Activated CD4-positive, alpha-beta T cell treated with anti-CD3 and anti-CD28 coated beads for 4 hours (primary cell): ENCODE measurements around the gene C9orf85.

ENCODE experiments used
- DNase-seq, 2 donors: peaks; one replicate each; pipeline ENCODE4 v3.0.0-alpha.2; 2020

Gene C9orf85

GRCh38 chr9:71908825-71909224 lies 2.6 kb upstream of the C9orf85 start:
- DNase-seq = no peak

GRCh38 chr9:71909887-71910649 lies 1.4 kb upstream of the C9orf85 start:
- peak; percentile 22 to 26 for DNase-seq

GRCh38 chr9:71910650-71911060 lies 784 bp upstream of the C9orf85 start:
- no peak for DNase-seq

- DNase-seq = no peak
Measured at GRCh38 chr9:71911908-71912335, 483 bp downstream of the C9orf85 start.

- no peak for DNase-seq
Measured at GRCh38 chr9:71915495-71915894, 4.1 kb downstream of the C9orf85 start.

GRCh38 chr9:71916834-71917534 lies 5.5 kb downstream of the C9orf85 start:
- DNase-seq = no peak

DNA sequence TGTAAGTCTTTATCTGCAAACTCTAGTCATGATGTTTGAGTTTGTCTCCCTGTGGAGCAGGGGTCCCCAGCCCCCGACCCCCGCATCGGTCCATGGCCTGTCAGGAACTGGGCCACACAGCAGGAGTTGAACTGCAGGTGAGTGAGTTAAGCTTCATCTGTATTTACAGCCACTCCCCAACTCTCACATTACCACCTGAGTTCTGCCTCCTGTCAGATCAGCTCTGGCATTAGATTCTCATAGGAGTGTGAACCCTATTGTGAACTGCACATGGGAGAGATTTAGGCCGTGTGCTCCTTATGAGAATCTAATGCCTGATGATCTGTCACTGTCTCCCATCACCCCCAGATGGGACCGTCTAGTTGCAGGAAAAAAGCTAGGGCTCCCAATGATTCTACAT lies 7.0 kb downstream of the C9orf85 start:
- DNase-seq = no peak

DNA sequence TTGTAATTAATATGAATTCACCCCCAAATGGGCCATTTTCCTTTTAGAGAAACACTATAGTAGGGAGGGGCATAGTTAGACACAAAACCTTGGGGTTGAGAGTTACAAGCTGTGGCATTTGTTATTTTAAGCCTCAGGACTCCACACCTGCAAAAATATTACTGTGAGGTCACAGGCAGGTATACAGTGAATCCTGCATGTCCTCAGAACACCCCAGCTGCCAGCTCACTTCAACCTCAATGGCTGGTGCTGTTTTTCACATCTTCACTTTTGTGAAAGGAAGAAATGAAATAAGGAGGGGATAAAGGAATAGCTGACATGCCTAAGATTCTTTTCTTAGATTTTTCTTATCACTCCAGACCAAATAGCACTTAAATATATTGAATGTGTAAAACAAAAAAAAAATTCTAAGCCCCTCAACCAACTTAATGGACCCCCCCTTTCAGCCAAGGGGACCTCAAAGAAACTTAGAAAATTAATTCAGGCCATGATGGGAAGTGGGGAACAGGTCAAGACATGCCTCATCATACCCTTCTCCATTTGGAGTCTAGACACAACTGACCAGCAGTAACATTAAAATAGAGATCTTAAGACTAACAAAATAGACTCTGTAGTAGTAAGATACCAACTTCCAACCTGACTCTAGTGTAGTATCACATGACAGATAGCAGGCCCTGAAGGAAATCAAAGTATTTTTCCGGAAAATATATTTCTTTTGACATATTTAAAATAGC lies 9.2 kb downstream of the C9orf85 start:
- DNase-seq = no peak

DNA sequence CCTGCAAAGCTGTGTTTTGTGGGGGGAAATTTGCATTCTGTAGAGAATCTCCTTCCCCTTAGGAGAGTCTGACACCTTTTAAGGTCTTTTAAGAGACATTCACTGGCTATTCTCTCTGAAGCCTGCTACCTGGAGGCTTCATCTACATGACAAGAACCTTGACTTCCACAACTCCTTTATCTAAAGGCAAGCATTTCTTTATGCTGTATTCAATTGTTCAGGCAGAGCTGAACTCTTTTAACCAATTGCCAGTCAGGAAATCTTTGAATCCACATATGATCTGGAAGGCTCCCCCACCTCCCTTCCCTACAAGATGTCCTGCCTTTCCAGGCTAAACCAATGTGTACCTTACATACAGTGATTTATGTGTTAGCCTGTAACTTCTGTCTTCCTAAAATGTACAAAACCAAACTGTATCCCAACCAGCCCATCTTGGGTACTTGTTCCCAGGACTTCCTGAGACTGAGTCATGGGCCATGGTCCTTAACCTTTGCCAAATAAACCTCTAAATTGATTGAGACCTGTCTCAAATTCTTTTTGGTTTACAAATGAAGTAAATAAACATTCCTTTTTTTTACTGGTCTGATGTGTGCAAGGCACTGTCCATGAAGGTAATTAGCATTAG lies 9.9 kb downstream of the C9orf85 start:
- DNase-seq = no peak

DNA sequence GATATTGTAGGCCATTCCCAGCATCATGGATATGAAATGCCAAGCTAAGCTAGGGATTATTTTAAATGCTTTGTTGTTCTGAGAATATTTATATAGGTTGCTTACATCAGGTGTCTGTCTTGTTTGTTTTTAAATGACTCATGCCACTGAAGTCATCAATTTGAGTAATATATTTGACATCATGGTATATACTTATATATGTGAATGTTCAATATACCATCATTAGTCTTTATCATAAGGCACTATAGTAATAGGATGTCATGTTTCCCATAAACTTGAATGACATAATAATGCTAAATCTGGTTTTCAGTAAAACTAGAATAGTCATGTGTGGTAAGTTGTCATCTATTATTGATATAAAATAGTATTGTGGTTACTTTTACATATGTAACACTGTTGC lies 13.1 kb downstream of the C9orf85 start:
- no peak for DNase-seq

GRCh38 chr9:71925834-71926233 lies 14.4 kb downstream of the C9orf85 start:
- no peak for DNase-seq

GRCh38 chr9:71928376-71928775 lies 16.9 kb downstream of the C9orf85 start:
- no peak for DNase-seq

DNA sequence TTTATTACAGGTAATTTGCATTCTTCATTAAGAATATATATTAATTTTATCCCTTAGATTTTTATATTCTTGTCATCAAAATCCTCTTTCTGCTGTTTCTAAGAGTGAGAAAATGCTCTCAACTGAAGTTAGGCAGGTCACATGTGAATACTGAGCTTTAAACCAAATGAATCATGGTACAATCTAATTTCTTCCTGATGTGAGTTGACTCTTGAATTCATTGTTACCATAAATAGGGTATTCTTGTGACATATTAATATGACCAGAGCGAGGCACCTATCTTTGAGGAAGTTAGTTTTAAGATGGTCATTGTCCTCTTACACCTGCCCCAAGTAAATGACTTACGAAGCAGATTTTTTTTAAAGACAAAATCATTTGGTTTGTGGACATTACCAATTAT lies 17.4 kb downstream of the C9orf85 start:
- no peak for DNase-seq

DNA sequence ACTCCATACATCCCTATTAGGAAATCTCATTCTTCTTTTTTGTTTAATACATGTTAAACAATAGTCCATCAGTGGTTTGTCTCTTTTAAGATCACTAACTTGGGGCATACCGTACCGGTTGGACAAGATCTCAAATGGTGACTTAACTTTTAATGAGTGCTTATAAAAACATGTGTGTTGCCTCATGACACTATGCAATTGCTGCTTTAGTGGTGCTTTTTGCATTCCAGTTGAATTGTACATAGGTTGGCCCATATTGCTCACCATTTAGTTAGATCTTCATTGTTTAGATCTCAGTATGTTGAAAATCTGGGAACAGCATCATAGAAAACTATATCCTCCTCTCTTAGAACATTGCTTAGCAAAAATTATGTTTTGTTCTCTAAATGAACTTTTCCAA lies 17.8 kb downstream of the C9orf85 start:
- no peak for DNase-seq

DNA sequence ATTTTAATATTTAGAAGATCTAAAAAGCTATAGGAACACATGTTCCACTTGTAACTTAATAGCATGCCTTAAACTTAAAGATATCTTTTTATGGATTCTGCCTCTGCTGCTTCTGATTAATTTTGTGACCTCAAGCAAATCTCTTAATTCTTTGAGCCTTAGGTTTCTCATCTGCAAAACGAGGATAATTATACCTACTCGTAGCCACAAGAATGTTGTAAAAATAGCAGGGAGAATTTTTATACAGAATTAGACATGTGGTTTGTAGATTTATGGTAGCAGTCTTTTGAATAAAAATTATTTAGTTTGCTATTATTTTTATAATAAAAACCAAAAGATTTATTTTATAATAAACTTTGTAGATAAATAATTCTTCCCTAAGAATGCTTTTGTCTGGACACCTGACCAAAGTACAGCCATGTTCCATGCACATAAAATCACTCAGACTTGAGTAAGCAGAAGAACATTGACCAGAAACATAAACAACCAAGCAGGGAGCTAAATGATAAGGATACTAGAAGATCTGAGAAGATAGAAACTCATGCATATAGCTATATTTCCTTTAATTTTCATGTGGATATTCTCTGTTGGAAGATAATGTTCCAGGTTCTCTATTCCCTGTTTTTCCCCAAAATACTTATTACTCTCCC lies 18.5 kb downstream of the C9orf85 start:
- no peak for DNase-seq

GRCh38 chr9:71931166-71931565 lies 19.7 kb downstream of the C9orf85 start:
- DNase-seq = no peak

DNA sequence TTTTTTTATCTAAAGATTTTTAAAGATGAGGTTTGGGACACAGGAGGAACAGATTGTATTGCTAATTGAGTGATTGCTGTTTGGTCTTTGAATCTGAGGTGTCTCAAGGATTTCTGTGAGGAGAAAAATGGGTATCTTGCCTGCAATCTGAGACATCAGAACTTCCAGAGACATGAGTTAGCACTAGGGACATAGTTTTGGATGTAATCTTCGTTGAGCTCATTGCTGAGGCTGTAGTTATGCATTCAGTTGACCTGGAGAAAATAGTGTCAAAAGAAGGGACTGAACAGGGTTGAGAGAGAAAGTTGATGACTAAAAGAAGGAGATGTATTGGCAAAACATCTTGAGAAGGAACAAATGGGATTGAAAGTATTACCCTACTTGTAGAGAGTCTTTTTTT lies 24.6 kb downstream of the C9orf85 start:
- DNase-seq = no peak

- DNase-seq = no peak
Measured at GRCh38 chr9:71937070-71937625, 25.7 kb downstream of the C9orf85 start.

- no peak for DNase-seq
Measured at GRCh38 chr9:71937898-71938297, 26.5 kb downstream of the C9orf85 start.

- DNase-seq = no peak
Measured at GRCh38 chr9:71941060-71941568, 29.7 kb downstream of the C9orf85 start.

- DNase-seq = no peak
Measured at GRCh38 chr9:71941998-71942567, 30.6 kb downstream of the C9orf85 start.
